Measurements from ENCODE around the gene KIF12.
"Not testable (repeated sequence)": the region's sequence is repeated elsewhere in the genome, so short reads cannot be mapped to it uniquely, and the experiment has no call there.

KIF12 gene

GRCh38 chr9:114098936-114099668, at the start of gene KIF12:
KIF12 (minus strand) TSS chr9:114099292; CDS start chr9:114099276, 16 bp downstream.
- DNase-seq (ENCODE audit: low read depth in 3 of 3), result no peak

GRCh38 chr9:114146735-114147134, 47.6 kb upstream of the KIF12 start:
- DNase-seq (ENCODE audit: low read depth in 3 of 3), result no peak

DNA sequence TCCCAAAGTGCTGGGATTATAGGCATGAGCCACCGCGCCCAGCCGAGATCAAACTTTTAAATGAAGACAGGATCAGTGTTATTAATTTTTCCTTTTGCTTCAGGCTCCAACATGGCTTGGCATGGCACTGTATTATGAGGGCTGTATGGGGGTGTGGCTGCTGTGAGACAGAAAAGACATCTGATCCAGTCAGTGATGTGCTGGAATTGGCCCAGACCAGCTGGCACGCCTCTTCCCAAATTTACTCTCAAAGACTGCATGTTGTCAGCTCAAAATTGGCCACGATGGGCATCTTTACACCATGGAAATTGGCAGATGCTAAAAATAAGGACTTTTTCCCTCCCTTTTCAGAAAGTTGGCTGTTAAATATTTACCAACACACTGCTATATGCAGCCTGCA, 44.1 kb upstream of the KIF12 start:
- DNase-seq (ENCODE audit: low read depth in 3 of 3), result no peak

DNA sequence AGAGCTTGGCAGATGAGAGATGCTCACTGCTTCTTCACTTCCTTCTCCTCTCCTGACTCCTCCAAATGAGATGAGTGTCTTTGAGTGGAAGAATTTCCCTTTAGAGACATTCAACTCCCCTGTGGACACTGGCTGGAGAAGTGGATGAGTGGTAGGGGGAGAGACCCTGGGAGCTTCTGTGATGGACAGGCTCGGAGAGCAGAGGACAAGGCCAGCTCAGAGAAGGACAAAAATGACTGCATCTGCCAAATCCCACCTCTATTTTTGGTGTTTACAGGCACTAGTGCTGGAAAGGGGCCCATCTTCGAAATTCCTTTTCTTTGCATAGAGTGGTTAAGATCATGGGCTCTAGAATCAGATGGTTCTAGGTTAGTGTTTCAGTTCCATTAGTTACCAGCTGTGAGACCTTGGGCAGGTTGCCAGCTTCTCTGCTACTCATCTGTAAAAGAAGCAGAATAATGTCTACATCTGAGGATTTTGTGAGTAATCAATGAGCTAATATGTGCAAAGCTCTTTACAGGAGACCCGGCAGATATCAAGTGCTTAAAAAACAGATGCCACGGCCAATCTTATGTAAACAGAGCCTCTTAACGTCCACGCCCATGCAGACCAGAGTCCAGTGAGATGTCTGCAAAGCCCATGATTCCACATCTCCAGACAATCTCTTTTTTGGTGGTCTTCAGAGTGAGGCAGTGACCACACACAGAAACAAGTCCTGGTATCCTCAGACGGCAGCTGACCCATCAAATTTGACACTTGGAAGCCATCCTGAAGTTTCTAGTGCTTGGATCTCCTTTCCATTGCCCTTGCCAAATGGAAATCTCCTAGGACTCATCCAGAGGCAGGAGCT, 42.7 kb upstream of the KIF12 start:
- no peak for DNase-seq (ENCODE audit: low read depth in 3 of 3)

DNA sequence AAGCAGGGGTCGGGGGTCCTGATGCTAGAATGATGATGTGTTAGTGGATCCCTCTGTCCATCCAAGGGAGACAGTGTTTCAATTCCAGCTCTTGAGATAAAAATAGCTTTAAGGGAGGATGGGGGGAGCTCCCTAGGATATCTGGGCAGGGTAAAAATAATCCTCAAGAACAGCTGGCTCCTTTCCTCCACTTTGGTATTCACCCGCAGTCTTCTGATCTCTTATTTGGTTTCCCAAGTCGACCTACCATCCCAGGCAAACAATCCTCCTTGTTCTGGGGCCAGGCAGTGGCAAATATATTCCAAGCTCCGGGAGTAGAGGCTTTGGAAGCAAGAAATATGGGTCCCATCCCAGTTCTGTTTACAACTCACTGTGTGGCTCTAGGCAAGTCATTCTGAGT, 41.8 kb upstream of the KIF12 start:
- DNase-seq (ENCODE audit: low read depth in 3 of 3), result no peak

DNA sequence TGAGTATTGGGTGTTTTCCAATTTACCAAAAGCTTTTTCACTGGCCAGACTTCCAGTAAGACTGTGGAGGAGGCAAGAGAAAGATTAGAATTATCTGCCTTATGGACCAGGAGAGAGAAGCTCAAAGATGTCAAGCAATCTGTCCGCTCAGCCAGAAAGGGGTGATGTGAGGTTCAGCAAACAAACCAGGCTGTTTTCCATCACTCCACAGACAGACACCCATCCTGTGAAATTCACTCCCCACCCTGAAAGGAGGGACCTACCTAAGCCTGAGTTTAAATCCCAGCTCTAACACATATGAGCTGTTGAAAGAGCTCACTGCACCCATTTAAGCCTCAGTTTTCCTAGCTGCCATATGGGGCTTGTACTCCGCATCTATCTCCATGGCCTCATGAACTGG, 41.3 kb upstream of the KIF12 start:
- DNase-seq (ENCODE audit: low read depth in 3 of 3), result no peak

DNA sequence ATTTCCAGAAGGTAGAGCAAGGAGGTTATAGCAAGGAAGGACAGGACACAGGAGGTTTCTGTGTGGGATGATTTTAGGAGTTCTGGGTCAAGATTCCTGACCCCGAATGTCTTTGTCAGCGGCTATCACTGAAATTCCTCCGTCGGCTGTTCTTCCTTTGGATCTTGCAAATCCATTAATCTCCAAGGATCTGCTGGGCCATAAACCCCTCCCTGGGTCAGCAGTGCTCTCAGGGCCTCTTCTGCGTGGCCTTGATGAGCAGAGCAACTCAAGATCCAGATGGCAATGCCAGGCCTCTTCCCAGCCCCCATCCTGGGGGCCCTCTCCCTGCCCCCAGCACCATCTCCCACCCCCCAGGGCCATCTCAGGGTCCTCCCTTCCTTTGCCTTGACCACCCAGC, 40.0 kb upstream of the KIF12 start:
- no peak for DNase-seq (ENCODE audit: low read depth in 3 of 3)

DNA sequence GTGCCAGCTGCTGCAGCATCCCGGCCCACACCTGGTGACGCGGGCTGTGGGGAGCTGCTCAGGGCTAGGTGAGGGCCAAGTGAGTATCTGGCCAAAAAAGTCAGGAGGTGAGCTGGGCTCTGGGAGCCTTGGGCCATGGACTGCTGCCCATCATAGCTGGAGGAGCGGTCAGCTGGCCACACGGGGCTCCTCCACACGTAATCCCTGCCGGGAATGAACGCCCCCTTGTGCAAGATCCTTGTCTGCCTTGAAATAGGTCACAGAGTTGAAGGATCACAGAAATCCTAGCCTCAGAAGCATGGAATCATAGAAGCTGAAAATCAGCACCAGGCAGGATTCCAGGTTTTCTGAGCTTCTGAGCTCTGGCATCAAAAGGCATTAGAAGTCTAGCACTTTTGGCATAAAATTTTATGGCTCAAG, 39.5 kb upstream of the KIF12 start:
- no peak for DNase-seq (ENCODE audit: low read depth in 3 of 3)

GRCh38 chr9:114137831-114138230, 38.7 kb upstream of the KIF12 start:
- DNase-seq (ENCODE audit: low read depth in 3 of 3), result no peak

GRCh38 chr9:114134827-114135396, 35.8 kb upstream of the KIF12 start:
- DNase-seq (ENCODE audit: low read depth in 3 of 3), result no peak

DNA sequence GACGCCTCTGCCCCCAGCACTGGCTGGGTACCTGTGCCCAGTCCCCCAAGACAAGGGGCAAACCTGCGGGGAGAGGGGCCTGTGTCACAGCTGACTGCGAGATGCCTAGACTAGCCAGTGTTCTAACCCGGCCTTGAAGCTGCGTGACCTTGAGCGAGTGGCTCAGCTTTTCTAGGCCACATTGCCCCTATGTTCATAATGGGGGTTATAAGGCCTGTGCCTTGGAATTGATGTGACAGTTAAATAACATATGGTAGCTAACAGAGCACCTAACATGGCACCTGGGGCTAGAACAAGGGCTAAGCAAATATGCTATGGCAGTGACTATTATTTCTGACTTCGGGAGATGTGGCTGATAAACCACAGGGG, 33.4 kb upstream of the KIF12 start:
- DNase-seq (ENCODE audit: low read depth in 3 of 3), result no peak

DNA sequence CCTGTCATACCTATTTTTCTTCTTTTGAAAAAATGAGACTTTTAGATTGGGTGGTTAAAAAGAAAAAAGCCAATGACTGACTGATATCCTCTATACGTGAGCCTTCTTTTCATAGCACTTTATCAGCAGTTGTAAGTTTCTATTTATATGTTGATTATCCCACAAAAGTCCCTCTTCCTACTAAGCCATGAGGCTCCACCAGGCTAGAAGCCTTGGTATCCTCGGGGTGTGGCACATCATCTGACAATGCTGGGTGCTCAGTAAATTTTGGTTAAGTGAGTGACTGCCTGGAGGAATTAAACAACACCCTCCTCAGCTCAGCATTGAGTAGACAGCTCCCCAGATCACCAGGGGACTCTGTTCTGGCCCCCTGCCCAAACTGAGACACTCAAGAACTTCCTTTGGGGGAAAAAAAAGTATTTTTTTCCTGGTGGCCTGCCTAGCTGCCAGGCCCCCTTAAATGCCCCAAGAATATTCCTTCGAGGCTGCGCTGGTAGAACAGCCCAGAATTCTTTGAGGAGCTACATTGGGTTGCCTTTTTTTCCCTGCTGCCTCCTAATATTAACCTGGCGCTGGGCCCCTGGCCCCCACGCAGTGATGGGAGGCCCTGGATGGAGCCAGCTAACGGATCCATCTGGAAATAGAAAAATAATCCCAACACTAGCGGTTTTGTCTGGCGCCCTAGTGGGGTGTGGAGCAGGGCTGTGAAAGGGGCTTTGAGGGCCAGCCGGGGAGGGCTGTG, 32.9 kb upstream of the KIF12 start:
- no peak for DNase-seq (ENCODE audit: low read depth in 3 of 3)

DNA sequence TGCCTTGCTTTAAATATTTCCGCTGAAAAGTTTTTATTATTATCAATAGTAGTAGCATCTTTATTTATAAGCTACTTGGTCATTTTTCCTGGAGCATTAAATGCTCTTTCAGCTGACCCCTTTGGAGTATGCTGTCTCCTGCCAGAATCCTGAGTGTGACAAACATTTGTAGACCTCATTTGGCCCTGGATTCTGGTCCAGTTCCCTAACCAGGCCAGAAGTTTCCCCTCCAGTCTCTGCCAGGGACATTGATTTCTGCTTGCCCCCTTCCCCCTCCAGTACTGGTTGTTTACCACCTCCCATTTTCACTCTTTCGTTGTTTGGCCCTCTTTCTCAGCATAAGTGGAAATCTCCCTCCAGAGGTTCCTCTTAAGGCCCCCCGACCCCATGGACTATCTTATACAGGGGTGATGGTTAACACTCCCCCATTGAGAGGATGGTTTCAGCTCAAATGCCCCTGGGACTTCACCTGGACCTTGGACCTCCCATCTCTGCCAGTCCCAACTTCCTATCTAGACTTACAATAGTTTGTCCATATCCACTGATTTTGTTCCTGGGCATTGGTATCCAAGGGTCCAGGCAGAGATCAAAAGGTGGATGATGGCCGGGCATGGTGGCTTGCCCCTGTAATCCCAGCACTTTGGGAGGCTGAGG, 31.7 kb upstream of the KIF12 start:
- DNase-seq (ENCODE audit: low read depth in 3 of 3), result no peak

DNA sequence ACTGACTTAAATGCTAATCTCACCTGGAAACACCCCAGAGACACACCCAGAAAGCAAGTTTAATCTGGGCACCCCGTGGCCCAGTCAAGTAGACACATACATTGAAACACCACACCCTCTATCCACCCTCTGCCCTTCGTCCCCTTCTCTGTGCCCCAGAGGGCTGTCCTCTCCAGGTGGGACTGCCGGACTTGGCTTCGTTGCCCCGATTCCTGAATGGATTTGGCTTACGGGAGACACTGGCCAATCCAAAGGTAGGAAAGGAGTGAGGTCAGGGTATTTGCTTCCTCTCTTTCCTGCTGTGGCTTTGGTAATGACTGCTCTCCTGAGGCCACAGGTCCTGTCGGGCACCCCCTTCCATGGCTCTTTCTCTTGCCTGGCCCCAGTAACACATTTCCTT, 31.0 kb upstream of the KIF12 start:
- no peak for DNase-seq (ENCODE audit: low read depth in 3 of 3)

DNA sequence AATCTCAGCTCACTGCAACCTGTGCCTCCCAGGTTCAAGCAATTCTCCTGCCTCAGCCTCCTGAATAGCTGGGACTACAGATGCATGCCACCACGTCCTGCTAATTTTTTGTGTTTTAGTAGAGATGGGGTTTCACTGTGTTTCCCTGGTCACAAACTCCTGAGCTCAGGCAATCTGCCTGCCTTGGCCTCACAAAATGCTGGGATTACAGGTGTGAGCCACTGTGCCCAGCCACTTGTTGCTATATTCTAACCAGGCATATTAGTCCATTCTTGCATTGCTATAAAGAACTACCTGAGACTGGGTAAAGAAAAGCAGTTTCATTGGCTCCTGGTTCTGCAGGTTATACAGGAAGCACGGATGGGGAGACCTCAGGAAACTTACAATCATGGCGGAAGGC, 29.7 kb upstream of the KIF12 start:
- not testable (repeated sequence) for DNase-seq (ENCODE audit: low read depth in 3 of 3)

DNA sequence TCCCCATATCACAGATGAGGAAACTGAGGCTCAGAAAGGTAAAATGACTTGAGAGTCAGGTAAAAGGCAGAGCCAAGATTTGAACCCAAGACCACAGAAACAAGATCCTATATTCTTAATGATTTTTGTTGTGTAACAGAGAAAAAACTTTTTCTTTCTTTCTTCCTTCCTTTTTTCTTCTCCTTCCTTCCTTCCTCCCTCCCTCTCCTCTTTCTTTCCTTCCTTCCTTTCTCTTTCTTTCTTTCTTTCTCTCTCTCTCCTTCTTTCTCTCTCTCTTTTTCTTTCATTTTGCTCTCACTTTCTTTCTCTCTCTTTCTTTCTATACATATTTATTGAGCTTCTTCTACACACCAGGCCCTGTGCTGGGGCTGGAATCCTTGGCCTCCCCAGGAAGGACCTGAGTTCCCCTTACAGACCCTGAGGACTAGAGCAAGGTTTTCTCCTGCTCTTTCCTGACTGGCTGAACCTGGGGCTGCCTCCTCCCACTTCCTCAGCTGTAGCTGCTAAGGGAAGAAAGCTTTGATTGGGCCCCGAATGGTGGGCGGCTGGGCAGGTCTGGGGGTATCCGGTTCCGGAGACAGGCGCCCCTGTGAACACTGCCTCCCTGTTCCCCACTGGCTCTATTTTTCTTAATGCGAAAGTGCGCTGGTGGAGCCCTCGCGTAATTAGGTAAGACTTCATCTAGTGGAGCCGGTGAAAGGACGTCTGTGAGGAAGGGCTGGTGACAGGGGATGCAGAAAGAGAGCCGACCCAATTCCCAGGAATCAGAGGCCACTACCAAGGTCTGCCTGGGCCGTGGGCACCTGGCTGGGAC, 27.4 kb upstream of the KIF12 start:
- no peak for DNase-seq (ENCODE audit: low read depth in 3 of 3)

- DNase-seq (ENCODE audit: low read depth in 3 of 3), result no peak
Observed at GRCh38 chr9:114125476-114126013, 26.5 kb upstream of the KIF12 start.

GRCh38 chr9:114124666-114125475, 25.8 kb upstream of the KIF12 start:
- DNase-seq (ENCODE audit: low read depth in 3 of 3), result no peak

GRCh38 chr9:114124138-114124537, 25.0 kb upstream of the KIF12 start:
- no peak for DNase-seq (ENCODE audit: low read depth in 3 of 3)

Measured in stimulated activated CD4-positive, alpha-beta T cell treated with anti-CD3 and anti-CD28 coated beads, TNF-alpha, amount 100 ng/mL, for 48 hours (primary cell).